HG02938 (cell line): ENCODE results near the gene MIPEP.
"Not testable (repeated sequence)": the region's sequence is repeated elsewhere in the genome, so short reads cannot be mapped to it uniquely, and the experiment has no call there.

Experiments used
- ATAC-seq: cut with Tn5 transposase; IDR thresholded peaks from one replicate; pipeline ENCODE4 v1.9.1; 2021; ENCODE audit warnings: mild to moderate bottlenecking, moderate library complexity; ENCODE audit not compliant: unreplicated experiment

MIPEP gene

GRCh38 chr13:23751195-23751594 lies 138.0 kb downstream of the MIPEP start:
- ATAC-seq: peak; percentile 50

- ATAC-seq: no peak
These were observed 138.6 kb downstream of the MIPEP start for GRCh38 chr13:23750383-23751121.

GRCh38 chr13:23749288-23749873 lies 139.8 kb downstream of the MIPEP start:
- ATAC-seq: no peak

- ATAC-seq: no peak
These were observed 140.8 kb downstream of the MIPEP start for GRCh38 chr13:23748109-23748990.

- not testable (repeated sequence) for ATAC-seq
These were observed 143.1 kb downstream of the MIPEP start for GRCh38 chr13:23746141-23746540.

GRCh38 chr13:23744315-23744714 lies 144.9 kb downstream of the MIPEP start:
- ATAC-seq: no peak

GRCh38 chr13:23743278-23744076 lies 145.7 kb downstream of the MIPEP start:
- no peak for ATAC-seq

- ATAC-seq: no peak
These were observed 147.2 kb downstream of the MIPEP start for GRCh38 chr13:23741879-23742510.

GRCh38 chr13:23740002-23740401 lies 149.2 kb downstream of the MIPEP start:
- no peak for ATAC-seq

GRCh38 chr13:23739596-23739995 lies 149.6 kb downstream of the MIPEP start:
- no peak for ATAC-seq

GRCh38 chr13:23736541-23736940 lies 152.7 kb downstream of the MIPEP start:
- ATAC-seq: no peak

GRCh38 chr13:23735329-23735728 lies 153.9 kb downstream of the MIPEP start:
- ATAC-seq: no peak

- no peak for ATAC-seq
These were observed 157.5 kb downstream of the MIPEP start for GRCh38 chr13:23731709-23732108.

GRCh38 chr13:23730251-23730650 lies 158.9 kb downstream of the MIPEP start:
- ATAC-seq: no peak

- ATAC-seq: no peak
These were observed 159.7 kb downstream of the MIPEP start for GRCh38 chr13:23729531-23729930.

- ATAC-seq: no peak
These were observed 160.4 kb downstream of the MIPEP start for GRCh38 chr13:23728807-23729206.

- no peak for ATAC-seq
These were observed 163.3 kb downstream of the MIPEP start for GRCh38 chr13:23725922-23726321.

GRCh38 chr13:23724196-23724970 lies 164.8 kb downstream of the MIPEP start:
- ATAC-seq: no peak

GRCh38 chr13:23723471-23723870 lies 165.7 kb downstream of the MIPEP start:
- no peak for ATAC-seq
